Measurements from ENCODE around the gene TGDS.

The TGDS gene

GRCh38 chr13:94612050-94612449, 16.1 kb upstream of the TGDS start:
- no peak for TF ChIP-seq CTCF (IDR thresholded peaks at IDR 0.05; ENCODE audit: control extremely low read depth, extremely low read depth, low read depth, missing control alignments)
- CTCF ChIA-PET = no interaction called here
- no peak for DNase-seq (ENCODE audit: extremely low spot score)
- POLR2A ChIA-PET = no interaction called here

DNA sequence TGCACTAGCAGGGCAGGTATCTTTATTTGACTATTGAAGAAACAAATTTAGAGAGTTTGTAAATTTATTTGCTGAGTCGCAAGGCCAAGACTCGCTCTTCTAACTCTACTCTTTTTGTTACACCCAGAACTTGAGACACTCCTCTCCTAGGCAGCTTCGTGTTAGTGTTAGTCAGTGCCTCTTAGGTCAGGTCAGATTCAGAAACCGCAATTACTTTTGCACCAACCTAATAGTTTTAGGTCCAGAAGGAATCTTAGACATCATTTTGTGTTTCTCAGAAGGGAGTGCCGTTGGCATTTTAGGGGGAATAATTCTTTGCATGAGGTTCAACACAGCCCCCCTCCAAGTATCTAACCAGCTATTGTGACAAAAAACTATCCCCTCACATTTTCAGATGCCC, 14.5 kb upstream of the TGDS start:
- DNase-seq (ENCODE audit: extremely low spot score) = no peak
- ChIA-PET CTCF (no interaction called here), POLR2A (no interaction called here)
- no peak for TF ChIP-seq CTCF (IDR thresholded peaks at IDR 0.05; ENCODE audit: control extremely low read depth, extremely low read depth, low read depth, missing control alignments)

GRCh38 chr13:94609196-94609595, 13.2 kb upstream of the TGDS start:
- TF ChIP-seq CTCF (IDR thresholded peaks at IDR 0.05; ENCODE audit: control extremely low read depth, extremely low read depth, low read depth, missing control alignments) = no peak
- ChIA-PET CTCF (interaction anchor here (1.0 to 2.0 kb wide), 3 partner anchors 8 to 174 kb away, joined by 3 to 12 read pairs (median 3); no protein-coding TSS in a partner anchor), POLR2A (no interaction called here)
- DNase-seq (ENCODE audit: extremely low spot score) = no peak

- DNase-seq (ENCODE audit: extremely low spot score) = no peak
- CTCF ChIA-PET = interaction anchor here (1.0 to 2.0 kb wide), 3 partner anchors 9 to 173 kb away, joined by 3 to 12 read pairs (median 3); no protein-coding TSS in a partner anchor
- POLR2A ChIA-PET = no interaction called here
- TF ChIP-seq CTCF (IDR thresholded peaks at IDR 0.05; ENCODE audit: control extremely low read depth, extremely low read depth, low read depth, missing control alignments) = no peak
These were observed 12.6 kb upstream of the TGDS start for GRCh38 chr13:94608586-94608985.

DNA sequence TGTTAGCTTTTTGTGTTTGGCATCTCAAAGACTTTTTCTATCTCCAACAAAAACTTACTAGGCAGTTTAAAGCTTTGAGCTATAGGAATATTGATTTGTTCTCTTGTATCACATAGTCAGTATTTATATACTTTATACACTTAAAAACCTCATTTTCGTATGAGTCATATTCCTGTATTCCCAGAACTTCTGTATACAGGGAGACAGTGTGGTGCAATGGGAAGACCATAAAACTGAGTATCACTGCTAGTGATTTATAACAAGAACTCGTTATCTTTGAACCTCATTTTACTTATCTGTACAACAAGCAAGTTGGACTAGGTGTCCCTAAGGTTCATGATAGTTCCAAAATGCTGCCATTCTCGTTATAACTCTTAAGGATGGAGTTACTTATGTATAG, 12.0 kb upstream of the TGDS start:
- no peak for TF ChIP-seq CTCF (IDR thresholded peaks at IDR 0.05; ENCODE audit: control extremely low read depth, extremely low read depth, low read depth, missing control alignments)
- POLR2A ChIA-PET = no interaction called here
- DNase-seq (ENCODE audit: extremely low spot score) = no peak
- CTCF ChIA-PET = interaction anchor here (2.0 kb wide), 1 partner anchor 9 kb away, joined by 12 read pairs; no protein-coding TSS in a partner anchor

DNA sequence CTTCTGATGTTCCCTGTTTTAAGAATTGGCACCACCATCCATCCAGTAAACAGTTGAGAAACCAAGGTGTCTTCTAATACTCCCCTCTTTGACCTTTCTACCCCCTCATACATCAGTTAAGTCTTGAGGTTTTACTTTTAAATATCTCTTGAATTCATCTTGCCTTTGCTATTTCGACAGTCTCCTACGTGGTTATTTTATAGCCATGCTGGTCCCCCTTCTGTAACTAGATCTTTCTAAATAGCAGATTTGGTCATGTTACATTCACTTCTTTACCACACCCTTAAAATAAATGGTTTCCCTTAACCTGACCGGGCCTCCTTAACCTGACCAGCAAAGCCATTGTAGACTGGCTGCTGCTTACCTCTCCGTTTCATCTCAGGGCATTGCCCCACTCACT, 11.1 kb upstream of the TGDS start:
- TF ChIP-seq CTCF (IDR thresholded peaks at IDR 0.05; ENCODE audit: control extremely low read depth, extremely low read depth, low read depth, missing control alignments) = no peak
- ChIA-PET POLR2A (no interaction called here), CTCF (interaction anchor here (8.1 kb wide), 1 partner anchor 12 kb away, joined by 105 read pairs; no protein-coding TSS in a partner anchor)
- DNase-seq (ENCODE audit: extremely low spot score) = no peak
